Liver (tissue), 9 donors: ENCODE measurements around the gene GGNBP2. TPM values are rescaled to one million over a fixed set of nuclear protein-coding genes. Genes with fewer than 3 reads are reported as not detected.

Experiments
- DNase-seq: peaks from one replicate; pipeline ENCODE4 v3.0.0-alpha.2; 2017; ENCODE audit warnings: low spot score
- H3K27ac ChIP-seq, 2 donors: one replicate each; pipeline ENCODE4 v1.7.0; 2013; ENCODE audit warnings: inconsistent platforms in 2 of 2, low read length in 2 of 2, control low read depth in 1 of 2, low read depth in 1 of 2, mild to moderate bottlenecking in 1 of 2
- H3K27me3 ChIP-seq, 4 donors: one replicate each; pipeline versions ENCODE4 v1.6.1 to v1.7.0; 2013; ENCODE audit warnings: low read length in 3 of 4, inconsistent platforms in 1 of 4, mild to moderate bottlenecking in 1 of 4, moderate library complexity in 1 of 4; ENCODE audit not compliant: control insufficient read depth in 4 of 4, insufficient read depth in 4 of 4
- H3K36me3 ChIP-seq, 4 donors: one replicate each; pipeline versions ENCODE4 v1.6.1 to v1.7.0; 2013; ENCODE audit warnings: low read length in 3 of 4, mild to moderate bottlenecking in 3 of 4, low read depth in 1 of 4, moderate library complexity in 1 of 4; ENCODE audit not compliant: control insufficient read depth in 4 of 4, insufficient read depth in 3 of 4
- H3K4me1 ChIP-seq, 4 donors: one replicate each; pipeline versions ENCODE4 v1.6.1 to v1.7.0; 2013; ENCODE audit warnings: low read length in 3 of 4, mild to moderate bottlenecking in 3 of 4, moderate library complexity in 1 of 4; ENCODE audit not compliant: control insufficient read depth in 4 of 4, insufficient read depth in 4 of 4
- H3K4me3 ChIP-seq, 3 donors: one replicate each; pipeline versions ENCODE4 v1.6.1 to v1.7.0; 2013; ENCODE audit warnings: low read length in 3 of 3, control low read depth in 1 of 3, low read depth in 1 of 3, mild to moderate bottlenecking in 1 of 3
- H3K9ac ChIP-seq, 2 donors: one replicate each; pipeline ENCODE4 v1.7.0; 2013; ENCODE audit warnings: low read length in 2 of 2, mild to moderate bottlenecking in 2 of 2, moderate library complexity in 2 of 2, control low read depth in 1 of 2, low read depth in 1 of 2
- H3K9me3 ChIP-seq, 4 donors: one replicate each; pipeline versions ENCODE4 v1.6.1 to v1.7.0; 2013; ENCODE audit warnings: low read length in 3 of 4; ENCODE audit not compliant: control insufficient read depth in 4 of 4
- ATF3 ChIP-seq: IDR thresholded peaks from 2 replicates; pipeline ENCODE4 v1.6.1; 2016; ENCODE audit warnings: antibody characterized with exemption
- CTCF ChIP-seq: fragments of 150-350 bp; IDR thresholded peaks from 2 replicates; pipeline ENCODE4 v1.5.1; 2017; ENCODE audit warnings: improper control_type of control experiment, low read depth, low read length; ENCODE audit not compliant: missing input control
- EGR1 ChIP-seq, 2 donors: IDR thresholded peaks; 2 replicates each; pipeline ENCODE4 v1.6.1; 2016 to 2018; ENCODE audit warnings: antibody characterized with exemption in 2 of 2, low read depth in 2 of 2
- FOXA1 ChIP-seq: IDR thresholded peaks from 2 replicates; pipeline ENCODE4 v1.6.1; 2016; ENCODE audit warnings: antibody characterized with exemption
- FOXA2 ChIP-seq: IDR thresholded peaks from 2 replicates; pipeline ENCODE4 v1.6.1; 2016; ENCODE audit warnings: antibody characterized with exemption
- GABPA ChIP-seq, 2 donors: IDR thresholded peaks in 1 of 2; conservative IDR thresholded peaks in 1 of 2; 2 replicates each; pipeline ENCODE4 v1.6.1; 2016; ENCODE audit warnings: antibody characterized with exemption in 2 of 2, mild to moderate bottlenecking in 1 of 2, moderate library complexity in 1 of 2
- HNF4A ChIP-seq, 2 donors: conservative IDR thresholded peaks; 2 replicates each; pipeline ENCODE4 v1.6.1; 2016; ENCODE audit warnings: antibody characterized with exemption in 2 of 2, mild to moderate bottlenecking in 2 of 2
- HNF4G ChIP-seq: IDR thresholded peaks from 2 replicates; pipeline ENCODE4 v1.6.1; 2016; ENCODE audit warnings: antibody characterized with exemption
- JUND ChIP-seq, 2 donors: IDR thresholded peaks; 2 replicates each; pipeline ENCODE4 v1.6.1; 2016; ENCODE audit warnings: antibody characterized with exemption in 2 of 2
- MAX ChIP-seq: IDR thresholded peaks from 2 replicates; pipeline ENCODE4 v1.6.1; 2016; ENCODE audit warnings: antibody characterized with exemption
- NR2F2 ChIP-seq: IDR thresholded peaks from 2 replicates; pipeline ENCODE4 v1.6.1; 2016; ENCODE audit warnings: antibody characterized with exemption
- RAD21 ChIP-seq, 2 donors: IDR thresholded peaks; 2 replicates each; pipeline ENCODE4 v1.6.1; 2016; ENCODE audit warnings: antibody characterized with exemption in 2 of 2, mild to moderate bottlenecking in 2 of 2
- REST ChIP-seq: IDR thresholded peaks from 2 replicates; pipeline ENCODE4 v1.6.1; 2016; ENCODE audit warnings: antibody characterized with exemption, mild to moderate bottlenecking
- RXRA ChIP-seq, 2 donors: IDR thresholded peaks; 2 replicates each; pipeline ENCODE4 v1.6.1; 2017 to 2018; ENCODE audit warnings: antibody characterized with exemption in 2 of 2, mild to moderate bottlenecking in 1 of 2
- SP1 ChIP-seq: IDR thresholded peaks from 2 replicates; pipeline ENCODE4 v1.6.1; 2018; ENCODE audit warnings: antibody characterized with exemption, mild to moderate bottlenecking
- TAF1 ChIP-seq: conservative IDR thresholded peaks from 2 replicates; pipeline ENCODE4 v1.6.1; 2016; ENCODE audit warnings: antibody characterized with exemption, mild to moderate bottlenecking
- YY1 ChIP-seq: IDR thresholded peaks from 2 replicates; pipeline ENCODE4 v1.6.1; 2016; ENCODE audit warnings: antibody characterized with exemption, mild to moderate bottlenecking
- ZBTB33 ChIP-seq: IDR thresholded peaks from 2 replicates; pipeline ENCODE4 v1.6.1; 2016; ENCODE audit warnings: antibody characterized with exemption
- WGBS: extraction: QIAGEN DNeasy Blood & Tissue Kit; methylation state at CpG from one replicate; pipeline ENCODE4 v1.1.7; 2013; 5-methylcytosine and 5-hydroxymethylcytosine counted together
- polyA plus RNA-seq, 2 donors: library from polyadenylated mRNA; stranded (reverse) in 1 of 2; unstranded in 1 of 2; fragments of 200-250 nt in 1 of 2; fragments of >200 nt in 1 of 2; fragmentation: Nextera tagmentation in 1 of 2; extraction: Ambion mirVana in 1 of 2; gene quantifications; one replicate each; pipeline versions ENCODE4 v1.2.1 to v1.2.3, GENCODE V29; 2013 to 2015
- total RNA-seq, 2 donors: library from RNA; depleted of rRNA; stranded (reverse); fragments of >200 nt; gene quantifications; one replicate each; pipeline ENCODE4 v1.2.3, GENCODE V29; 2014
- donor health status: healthy.
- donor health status: healthy.
- donor health status: healthy.
- donor health status: healthy.
- donor health status: healthy.

Gene GGNBP2
- total and polyA plus RNA-seq, 4 donors = 19.6 to 48.6 (median 34.3) TPM

DNA sequence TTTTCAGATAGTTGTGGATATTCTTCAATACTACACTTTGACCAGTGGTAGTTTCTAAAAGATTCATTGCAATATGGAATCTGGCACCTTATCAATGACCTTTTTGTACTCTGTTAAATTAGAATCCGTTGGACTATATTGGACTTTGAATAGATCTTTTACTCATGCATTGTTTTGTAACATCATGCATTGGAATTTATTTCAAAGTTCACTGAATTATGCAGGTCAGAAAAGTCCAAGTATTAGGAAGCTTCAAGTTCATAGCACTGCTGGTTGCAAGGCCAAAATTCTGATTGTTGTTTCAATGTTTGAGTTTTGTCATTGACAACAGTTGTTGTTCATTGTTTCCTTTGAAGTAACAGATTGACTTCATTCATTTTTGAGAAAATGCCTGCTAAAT, 39.1 kb downstream of the GGNBP2 start:
- peaks cover 5 to 16% (median 11%) of the 10 kb centered on the region in 4 donors for H3K4me1 ChIP-seq
- H3K4me3 ChIP-seq = no peak overlapping the region
- no peak overlapping the region for H3K9ac ChIP-seq
- no peak for DNase-seq
- TF ChIP-seq JUND (IDR thresholded peaks at IDR 0.05) (peak; percentile 77 to 82), HNF4G (peak; percentile 82), REST (peak; percentile 27), TAF1 (no peak), CTCF (no peak), MAX (peak; percentile 50), HNF4A (conservative IDR thresholded peaks at IDR 0.05) (peak; percentile 98), FOXA2 (no peak), SP1 (peak; percentile 80), ATF3 (peak; percentile 68), EGR1 (IDR thresholded peaks at IDR 0.05; ENCODE audit: low read depth in 2 of 2) (no peak), RAD21 (IDR thresholded peaks at IDR 0.05) (peak; percentile 15 to 21), YY1 (peak; percentile 29), GABPA (IDR thresholded peaks at IDR 0.05 in 1 of 2, conservative IDR thresholded peaks at IDR 0.05 in 1 of 2) (peak in 1 of 2 donors; percentile 44), ZBTB33 (peak; percentile 61), NR2F2 (peak; percentile 46), FOXA1 (no peak), RXRA (IDR thresholded peaks at IDR 0.05) (peak; percentile 94 to 96)
- H3K9me3 ChIP-seq = no peaks in the 10 kb centered on the region
- peaks cover 20 to 63% (median 42%) of the 10 kb centered on the region in 4 donors for H3K36me3 ChIP-seq
- no peaks in the 10 kb centered on the region for H3K27me3 ChIP-seq
- no peak overlapping the region for H3K27ac ChIP-seq
- 28% methylated on average over 1 of the region's 1 CpG for whole genome bisulfite sequencing
